Measurements from ENCODE around the gene DLG1. TPM values are rescaled to one million over a fixed set of nuclear protein-coding genes. Genes with fewer than 3 reads are reported as not detected.
A peak's percentile ranks its signal among the peaks of the same experiment; 100 is the strongest.

Gene DLG1
- total RNA-seq, 6 donors from 2014 or later: 49.3 to 102 (median 63.2) TPM

DNA sequence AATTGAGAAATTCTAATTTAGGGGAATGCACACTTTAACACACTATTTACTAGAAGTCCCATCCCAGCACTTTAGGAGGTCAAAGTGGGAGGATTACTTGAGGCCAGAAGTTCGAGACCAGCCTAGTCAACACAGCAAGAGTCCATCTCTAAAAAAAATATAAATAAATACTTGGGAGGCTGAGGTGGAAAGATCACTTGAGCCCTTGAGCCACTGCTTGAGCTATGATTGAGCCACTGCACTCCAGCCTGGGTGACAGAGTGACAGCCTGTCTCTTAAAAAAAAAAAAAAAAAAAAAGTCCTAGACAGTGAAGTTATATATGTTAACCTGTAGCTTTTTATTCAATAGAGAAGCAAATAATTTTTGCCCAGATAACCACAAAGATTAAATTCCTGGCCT, 69.2 kb downstream of the DLG1 start:
- Histone ChIP-seq H3K4me3 (no peak overlapping the region), H3K9me3 (no peaks in the 10 kb centered on the region), H3K36me3 (no peaks in the 10 kb centered on the region), H3K27ac (no peak overlapping the region), H3K27me3 (no peaks in the 10 kb centered on the region), H3K4me1 (peaks cover 3 to 13% (median 9%) of the 10 kb centered on the region in 4 donors)
- ATAC-seq (ENCODE audit: low FRiP score in 2 of 2) (no peak), DNase-seq (no peak)
- WGBS, 2 donors: 65 to 100% methylated on average over 1 of the region's 1 CpG
- TF ChIP-seq EP300 (IDR thresholded peaks at IDR 0.05): no peak
- TF ChIP-seq, protein P1, sequence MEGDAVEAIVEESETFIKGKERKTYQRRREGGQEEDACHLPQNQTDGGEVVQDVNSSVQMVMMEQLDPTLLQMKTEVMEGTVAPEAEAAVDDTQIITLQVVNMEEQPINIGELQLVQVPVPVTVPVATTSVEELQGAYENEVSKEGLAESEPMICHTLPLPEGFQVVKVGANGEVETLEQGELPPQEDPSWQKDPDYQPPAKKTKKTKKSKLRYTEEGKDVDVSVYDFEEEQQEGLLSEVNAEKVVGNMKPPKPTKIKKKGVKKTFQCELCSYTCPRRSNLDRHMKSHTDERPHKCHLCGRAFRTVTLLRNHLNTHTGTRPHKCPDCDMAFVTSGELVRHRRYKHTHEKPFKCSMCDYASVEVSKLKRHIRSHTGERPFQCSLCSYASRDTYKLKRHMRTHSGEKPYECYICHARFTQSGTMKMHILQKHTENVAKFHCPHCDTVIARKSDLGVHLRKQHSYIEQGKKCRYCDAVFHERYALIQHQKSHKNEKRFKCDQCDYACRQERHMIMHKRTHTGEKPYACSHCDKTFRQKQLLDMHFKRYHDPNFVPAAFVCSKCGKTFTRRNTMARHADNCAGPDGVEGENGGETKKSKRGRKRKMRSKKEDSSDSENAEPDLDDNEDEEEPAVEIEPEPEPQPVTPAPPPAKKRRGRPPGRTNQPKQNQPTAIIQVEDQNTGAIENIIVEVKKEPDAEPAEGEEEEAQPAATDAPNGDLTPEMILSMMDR (IDR thresholded peaks at IDR 0.05): no peak
- TF ChIP-seq POLR2A (IDR thresholded peaks at IDR 0.05): no peak
- TF ChIP-seq POLR2AphosphoS5 (IDR thresholded peaks at IDR 0.05): no peak

DNA sequence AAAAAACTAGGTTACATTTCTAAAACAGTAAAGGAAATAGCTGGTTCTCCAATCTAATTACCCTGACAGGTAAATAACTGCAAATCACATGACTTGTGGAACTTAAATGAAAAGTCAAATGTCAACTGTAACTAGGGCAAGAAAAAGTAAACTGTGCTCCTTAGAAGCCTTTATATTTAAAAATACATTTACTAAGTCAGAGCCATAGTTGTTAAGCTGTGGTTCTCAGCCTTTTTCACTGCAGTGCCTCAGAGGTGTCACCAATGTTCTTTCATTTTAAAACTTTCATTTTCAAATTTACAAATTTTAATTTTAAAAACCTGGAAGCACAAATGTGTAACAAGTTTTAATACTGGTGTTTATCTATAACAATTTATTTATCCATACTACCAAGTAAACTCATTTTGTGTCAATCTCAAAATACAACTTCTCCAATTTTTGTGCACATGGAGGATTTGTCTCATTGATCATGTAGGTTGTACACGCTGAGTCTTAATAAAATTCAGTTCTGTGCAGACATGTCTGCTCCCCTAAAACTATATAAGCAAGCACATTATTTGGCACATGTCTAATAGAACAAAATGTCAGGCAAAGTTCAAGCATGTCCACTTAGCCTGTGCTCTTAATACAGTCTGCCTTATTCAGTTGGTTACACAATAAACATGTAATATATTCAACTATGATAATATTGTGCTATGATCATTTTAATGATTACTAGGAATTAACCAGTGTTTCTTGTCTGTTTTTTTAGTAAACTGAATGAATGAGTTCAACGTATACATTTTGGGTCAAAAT, 70.4 kb downstream of the DLG1 start:
- peaks cover 10 to 25% (median 12%) of the 10 kb centered on the region in 4 donors for H3K4me1 ChIP-seq

DNA sequence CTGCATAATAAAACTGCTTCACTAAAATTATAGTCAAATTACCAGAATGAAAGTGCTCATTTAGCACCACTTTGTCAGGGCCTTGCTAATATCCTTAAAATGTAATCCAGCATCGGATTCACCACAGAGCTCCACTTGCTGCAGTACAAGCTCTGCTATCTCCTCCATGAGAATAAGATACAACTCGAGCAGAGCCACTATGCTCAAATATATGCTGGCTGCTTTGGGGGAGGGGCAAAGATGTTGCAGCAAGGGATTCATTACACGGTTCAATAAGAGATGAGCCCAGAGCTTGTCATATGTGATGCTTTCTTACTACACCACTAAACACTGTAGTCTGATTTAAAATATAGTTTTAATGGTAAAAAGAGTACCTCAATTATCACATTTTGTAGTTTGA, 72.2 kb downstream of the DLG1 start:
- peaks cover 20 to 31% (median 24%) of the 10 kb centered on the region in 4 donors for H3K4me1 ChIP-seq
- no peak for ATAC-seq (ENCODE audit: low FRiP score in 2 of 2)
- no peaks in the 10 kb centered on the region for H3K27me3 ChIP-seq
- H3K4me3 ChIP-seq: no peak overlapping the region
- WGBS, 2 donors: 66 to 69% methylated on average over 3 of the region's 3 CpGs
- no peaks in the 10 kb centered on the region for H3K9me3 ChIP-seq
- H3K27ac ChIP-seq: no peak overlapping the region
- no peak for TF ChIP-seq EP300 (IDR thresholded peaks at IDR 0.05)
- no peaks in the 10 kb centered on the region for H3K36me3 ChIP-seq
- no peak for DNase-seq

More for the DNA sequence above, 70.4 kb downstream of the DLG1 start:
- H3K27me3 ChIP-seq: no peaks in the 10 kb centered on the region
- TF ChIP-seq, protein P1 (IDR thresholded peaks at IDR 0.05): no peak
- no peak for TF ChIP-seq POLR2AphosphoS5 (IDR thresholded peaks at IDR 0.05)
- no peak for TF ChIP-seq EP300 (IDR thresholded peaks at IDR 0.05)
- no peak for TF ChIP-seq POLR2A (IDR thresholded peaks at IDR 0.05)
- H3K4me3 ChIP-seq: no peak overlapping the region
- DNase-seq (no peak), ATAC-seq (ENCODE audit: low FRiP score in 2 of 2) (no peak)
- H3K9me3 ChIP-seq: no peaks in the 10 kb centered on the region
- H3K27ac ChIP-seq: no peak overlapping the region
- no peaks in the 10 kb centered on the region for H3K36me3 ChIP-seq
- WGBS, 2 donors: 90 to 94% methylated on average over 2 of the region's 2 CpGs

DNA sequence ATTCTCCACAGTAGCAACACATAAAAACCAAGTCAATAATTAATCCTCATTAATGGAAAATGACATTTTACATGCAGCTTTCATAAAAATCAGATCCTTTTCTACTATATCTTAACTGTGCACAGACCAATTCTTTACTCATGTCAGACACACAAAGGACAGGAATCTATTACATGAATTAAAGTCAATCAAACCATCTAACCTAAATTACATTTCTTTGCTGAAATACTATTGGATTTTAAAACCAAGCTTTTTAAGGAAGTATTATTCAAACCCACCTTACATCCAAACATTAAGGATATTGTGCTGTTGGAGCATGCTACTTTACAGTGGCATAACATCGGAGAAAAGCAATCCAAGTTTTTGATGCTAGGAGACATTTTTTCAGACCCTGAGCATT, 72.8 kb downstream of the DLG1 start:
- no peak overlapping the region for H3K4me3 ChIP-seq
- WGBS, 2 donors: 78 to 92% methylated on average over 1 of the region's 1 CpG
- DNase-seq (no peak), ATAC-seq (ENCODE audit: low FRiP score in 2 of 2) (no peak)
- H3K27me3 ChIP-seq: no peaks in the 10 kb centered on the region
- peaks cover 22 to 31% (median 26%) of the 10 kb centered on the region in 4 donors for H3K4me1 ChIP-seq
- H3K27ac ChIP-seq: no peak overlapping the region
- no peaks in the 10 kb centered on the region for H3K36me3 ChIP-seq
- no peaks in the 10 kb centered on the region for H3K9me3 ChIP-seq
- TF ChIP-seq POLR2A (IDR thresholded peaks at IDR 0.05) (no peak), EP300 (IDR thresholded peaks at IDR 0.05) (no peak), POLR2AphosphoS5 (IDR thresholded peaks at IDR 0.05) (no peak)
- TF ChIP-seq, protein P1 (IDR thresholded peaks at IDR 0.05): no peak

DNA sequence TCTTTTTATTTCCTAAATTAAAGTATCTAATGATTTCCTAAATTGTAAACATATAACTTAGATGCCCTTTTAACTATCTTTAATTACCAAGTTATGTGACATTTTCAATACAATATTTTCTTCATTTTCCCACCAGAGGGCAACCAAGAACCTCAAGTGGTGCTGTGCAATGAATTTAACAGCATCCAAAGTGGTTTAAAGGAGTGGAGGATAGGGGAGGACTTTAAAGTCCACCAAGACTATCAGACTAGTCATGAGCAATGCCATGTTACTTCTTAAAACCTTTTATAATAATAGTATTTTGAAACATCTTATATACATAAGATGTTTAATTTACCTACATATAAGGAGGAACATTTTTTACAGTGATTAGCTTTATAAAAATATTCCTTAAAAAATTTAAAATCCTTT, 74.4 kb downstream of the DLG1 start:
- Histone ChIP-seq H3K4me3 (no peak overlapping the region), H3K27ac (no peak overlapping the region), H3K4me1 (peaks cover 22 to 31% (median 28%) of the 10 kb centered on the region in 4 donors), H3K36me3 (no peaks in the 10 kb centered on the region), H3K27me3 (no peaks in the 10 kb centered on the region), H3K9me3 (no peaks in the 10 kb centered on the region)
- no peak for TF ChIP-seq POLR2AphosphoS5 (IDR thresholded peaks at IDR 0.05)
- TF ChIP-seq, protein P1 (IDR thresholded peaks at IDR 0.05): peak in 3 of 6 experiments; percentile 47 to 54 (median 49)
- ATAC-seq (ENCODE audit: low FRiP score in 2 of 2) (peak in 1 of 2 donors; percentile 62), DNase-seq (no peak)
